ENCODE results near the gene COQ10B. TPM values are rescaled to one million over a fixed set of nuclear protein-coding genes. Genes with fewer than 3 reads are reported as not detected.
A peak's percentile ranks its signal among the peaks of the same experiment; 100 is the strongest.

Gene COQ10B
- 10 to 100 TPM in 3 of 5 donors, 1 to 10 TPM in 2; 2.9 to 47.7 (median 17.0) TPM for total RNA-seq
- 10 to 100 TPM; 11.0 to 30.1 (median 22.9) TPM for polyA plus RNA-seq
- long read RNA-seq, donor 1, partial matches to known transcripts, result 330 of 354 reads
- long read RNA-seq, donor 1, other reads (novel, unspliced or antisense), result 20 of 354 reads
- long read RNA-seq, donor 2, transcript COQ10B-201 (5 exons, 2,239 nt), result major isoform, 7 of 7 reads
- long read RNA-seq, donor 2, partial matches to known transcripts, result 0 of 7 reads
- long read RNA-seq, donor 2, other reads (novel, unspliced or antisense), result 0 of 7 reads
- long read RNA-seq, donor 3, transcript COQ10B-201 (5 exons, 2,239 nt), result major isoform, 6 of 6 reads
- long read RNA-seq, donor 3, partial matches to known transcripts, result 0 of 6 reads
- long read RNA-seq, donor 3, other reads (novel, unspliced or antisense), result 0 of 6 reads
- long read RNA-seq, donor 4, partial matches to known transcripts, result 0 of 1 reads
- long read RNA-seq, donor 4, other reads (novel, unspliced or antisense), result 0 of 1 reads
- long read RNA-seq, donor 5, transcript COQ10B-201 (5 exons, 2,239 nt), result major isoform, 13 of 547 reads
- long read RNA-seq, donor 5, partial matches to known transcripts, result 483 of 547 reads
- long read RNA-seq, donor 5, other reads (novel, unspliced or antisense), result 51 of 547 reads
- long read RNA-seq, donor 6, result 0 reads
- long read RNA-seq, donor 7, partial matches to known transcripts, result 317 of 352 reads
- long read RNA-seq, donor 7, other reads (novel, unspliced or antisense), result 33 of 352 reads
- long read RNA-seq, donor 8, transcript COQ10B-201 (5 exons, 2,239 nt), result major isoform, 7 of 576 reads
- long read RNA-seq, donor 8, partial matches to known transcripts, result 506 of 576 reads
- long read RNA-seq, donor 8, other reads (novel, unspliced or antisense), result 63 of 576 reads
- long read RNA-seq, donor 9, transcript COQ10B-201 (5 exons, 2,239 nt), result major isoform, 8 of 1,357 reads
- long read RNA-seq, donor 9, partial matches to known transcripts, result 1,294 of 1,357 reads
- long read RNA-seq, donor 9, other reads (novel, unspliced or antisense), result 55 of 1,357 reads
- long read RNA-seq, donor 10, partial matches to known transcripts, result 0 of 2 reads
- long read RNA-seq, donor 10, other reads (novel, unspliced or antisense), result 0 of 2 reads

DNA sequence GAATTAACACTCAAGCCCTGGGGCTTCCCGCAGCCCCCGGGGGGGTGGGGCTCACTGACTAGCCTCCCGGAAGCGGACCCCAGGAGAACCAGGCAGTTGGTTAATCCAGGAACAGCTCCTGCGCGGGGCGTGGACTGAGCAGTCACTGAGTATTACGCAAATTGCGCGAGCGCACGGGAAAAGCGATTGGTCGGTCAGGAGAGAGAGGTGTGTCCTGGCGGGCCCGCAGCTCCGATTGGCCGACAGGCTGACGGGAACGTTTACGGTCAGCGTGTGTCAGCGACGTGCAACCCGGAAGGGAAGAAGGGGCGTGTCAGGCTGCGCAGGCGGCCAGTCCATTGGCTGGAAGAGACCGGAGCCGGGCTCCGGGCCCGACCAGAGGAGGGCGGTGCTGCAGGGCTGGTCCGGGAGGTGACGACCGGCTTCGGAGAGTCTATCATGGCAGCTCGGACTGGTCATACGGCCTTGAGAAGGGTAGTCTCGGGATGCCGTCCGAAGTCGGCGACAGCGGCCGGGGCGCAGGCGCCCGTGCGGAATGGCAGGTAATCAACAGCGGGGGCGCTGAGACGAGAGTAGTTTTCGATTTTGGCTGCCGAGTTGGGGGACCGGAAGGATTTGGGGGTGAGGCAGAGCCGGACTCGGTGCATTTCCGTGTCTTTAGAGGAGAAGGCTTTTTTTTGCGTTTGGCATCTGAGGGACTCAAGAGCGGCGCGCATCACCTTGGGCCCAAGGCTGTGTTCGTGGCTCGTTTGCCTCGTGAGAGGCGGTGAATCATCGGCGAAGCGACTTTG lies at the start of gene COQ10B:
Gene COQ10B, plus strand, starts transcription at position 430 of the 791 bp plus-strand sequence. Its CDS starts 9 bp downstream, at position 439.
- DNase-seq, result peak; percentile 99 to 100
- TF ChIP-seq POLR2A (IDR thresholded peaks at IDR 0.05) (peak in 2 of 4 donors; percentile 72 to 85), POLR2AphosphoS5 (IDR thresholded peaks at IDR 0.05) (peak; percentile 92 to 96 (median 95)), EP300 (IDR thresholded peaks at IDR 0.05) (no peak)
- TF ChIP-seq, protein P1, sequence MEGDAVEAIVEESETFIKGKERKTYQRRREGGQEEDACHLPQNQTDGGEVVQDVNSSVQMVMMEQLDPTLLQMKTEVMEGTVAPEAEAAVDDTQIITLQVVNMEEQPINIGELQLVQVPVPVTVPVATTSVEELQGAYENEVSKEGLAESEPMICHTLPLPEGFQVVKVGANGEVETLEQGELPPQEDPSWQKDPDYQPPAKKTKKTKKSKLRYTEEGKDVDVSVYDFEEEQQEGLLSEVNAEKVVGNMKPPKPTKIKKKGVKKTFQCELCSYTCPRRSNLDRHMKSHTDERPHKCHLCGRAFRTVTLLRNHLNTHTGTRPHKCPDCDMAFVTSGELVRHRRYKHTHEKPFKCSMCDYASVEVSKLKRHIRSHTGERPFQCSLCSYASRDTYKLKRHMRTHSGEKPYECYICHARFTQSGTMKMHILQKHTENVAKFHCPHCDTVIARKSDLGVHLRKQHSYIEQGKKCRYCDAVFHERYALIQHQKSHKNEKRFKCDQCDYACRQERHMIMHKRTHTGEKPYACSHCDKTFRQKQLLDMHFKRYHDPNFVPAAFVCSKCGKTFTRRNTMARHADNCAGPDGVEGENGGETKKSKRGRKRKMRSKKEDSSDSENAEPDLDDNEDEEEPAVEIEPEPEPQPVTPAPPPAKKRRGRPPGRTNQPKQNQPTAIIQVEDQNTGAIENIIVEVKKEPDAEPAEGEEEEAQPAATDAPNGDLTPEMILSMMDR (IDR thresholded peaks at IDR 0.05), result peak in 2 of 7 experiments; percentile 20 to 42
- intact Hi-C loops (cut with DNase I; ENCODE audit: low total_unique reads), result no loop called here
- no peaks in the 10 kb centered on the region for H3K9me3 ChIP-seq
- H3K4me1 ChIP-seq, result peaks cover 12 to 44% (median 31%) of the 10 kb centered on the region in 4 donors
- no peaks in the 10 kb centered on the region for H3K27me3 ChIP-seq
- WGBS, 5 donors, result 0 to 1% (median 0%) methylated on average over 66 to 70 of the region's 70 CpGs
- no peaks in the 10 kb centered on the region for H3K36me3 ChIP-seq
- H3K27ac ChIP-seq, result peak within 1 kb of the TSS; percentile 97 to 99 (median 99)
- peak within 1 kb of the TSS; percentile 60 to 76 (median 66) for H3K4me3 ChIP-seq

DNA sequence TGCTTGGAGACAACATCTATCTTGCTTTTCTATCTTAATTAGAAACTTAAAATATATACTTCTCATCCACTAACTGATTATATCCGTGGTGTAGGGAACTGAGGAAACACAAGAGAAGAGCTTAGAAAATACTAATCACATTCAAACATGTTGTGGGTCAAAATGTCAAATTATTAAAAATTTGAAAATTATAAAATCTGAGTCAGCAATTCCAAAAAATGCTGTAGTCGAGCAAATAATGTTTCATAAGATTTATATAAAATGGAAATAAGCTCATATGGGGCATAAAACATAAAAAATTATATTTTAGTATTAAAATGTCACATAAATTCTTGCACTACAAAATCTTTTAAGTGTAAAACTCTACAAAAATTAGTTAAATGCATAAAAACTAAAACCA lies 47.8 kb upstream of the COQ10B start:
- peaks cover 85 to 100% (median 100%) of the 10 kb centered on the region in 4 donors for H3K36me3 ChIP-seq
- intact Hi-C loops (cut with DNase I; ENCODE audit: low total_unique reads), result no loop called here
- H3K27me3 ChIP-seq, result no peaks in the 10 kb centered on the region
- H3K27ac ChIP-seq, result no peak overlapping the region
- no peak overlapping the region for H3K4me3 ChIP-seq
- no peak for DNase-seq
- H3K9me3 ChIP-seq, result no peaks in the 10 kb centered on the region
- TF ChIP-seq, protein P1 (IDR thresholded peaks at IDR 0.05), result no peak
- TF ChIP-seq POLR2AphosphoS5 (IDR thresholded peaks at IDR 0.05), result no peak
- no peak for TF ChIP-seq EP300 (IDR thresholded peaks at IDR 0.05)
- H3K4me1 ChIP-seq, result no peaks in the 10 kb centered on the region
- WGBS, 5 donors, result 81 to 89% (median 88%) methylated on average over 2 of the region's 2 CpGs

DNA sequence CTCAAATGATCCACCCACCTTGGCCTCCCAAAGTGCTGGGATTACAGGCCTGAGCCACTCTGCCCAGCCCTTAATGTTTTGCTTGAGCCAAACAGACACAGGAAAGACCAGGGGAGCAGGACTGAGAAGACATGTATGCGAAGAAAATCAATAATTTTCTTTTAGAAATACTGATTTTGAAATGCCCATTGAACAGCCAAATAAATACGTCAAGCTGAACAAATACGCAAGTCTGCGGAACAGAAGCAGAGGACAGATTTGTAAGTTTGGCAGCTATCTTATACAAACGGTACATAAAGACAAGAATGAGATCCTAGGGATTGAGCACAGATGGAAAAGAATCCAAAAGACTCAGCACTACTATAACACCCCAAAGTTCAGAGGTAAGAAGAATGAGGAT lies 39.3 kb upstream of the COQ10B start:
- no peak for DNase-seq
- TF ChIP-seq POLR2AphosphoS5 (IDR thresholded peaks at IDR 0.05) (no peak), EP300 (IDR thresholded peaks at IDR 0.05) (no peak)
- intact Hi-C loops (cut with DNase I; ENCODE audit: low total_unique reads), result no loop called here
- peaks cover 79 to 100% (median 100%) of the 10 kb centered on the region in 4 donors for H3K36me3 ChIP-seq
- H3K9me3 ChIP-seq, result no peaks in the 10 kb centered on the region
- no peaks in the 10 kb centered on the region for H3K27me3 ChIP-seq
- H3K4me1 ChIP-seq, result peaks cover 0 to 4% (median 0%) of the 10 kb centered on the region in 4 donors
- 72 to 89% (median 82%) methylated on average over 5 of the region's 5 CpGs for WGBS, 5 donors
- H3K27ac ChIP-seq, result no peak overlapping the region
- H3K4me3 ChIP-seq, result no peak overlapping the region

- no peaks in the 10 kb centered on the region for H3K9me3 ChIP-seq
- peaks cover 0 to 4% (median 0%) of the 10 kb centered on the region in 4 donors for H3K4me1 ChIP-seq
- H3K27me3 ChIP-seq, result no peaks in the 10 kb centered on the region
- no peak overlapping the region for H3K27ac ChIP-seq
- no peak overlapping the region for H3K4me3 ChIP-seq
- WGBS, 5 donors, result 71 to 83% (median 79%) methylated on average over 2 of the region's 2 CpGs
- intact Hi-C loops (cut with DNase I; ENCODE audit: low total_unique reads), result no loop called here
- peaks cover 79 to 100% (median 100%) of the 10 kb centered on the region in 4 donors for H3K36me3 ChIP-seq
- TF ChIP-seq POLR2A (IDR thresholded peaks at IDR 0.05) (no peak), POLR2AphosphoS5 (IDR thresholded peaks at IDR 0.05) (no peak), EP300 (IDR thresholded peaks at IDR 0.05) (no peak)
- TF ChIP-seq, protein P1 (IDR thresholded peaks at IDR 0.05), result no peak
- DNase-seq, result no peak
Observed at GRCh38 chr2:197414515-197414914, 38.8 kb upstream of the COQ10B start.

All from stomach (tissue), 19 donors.